Heart right ventricle (tissue), 16 donors: Measurements from ENCODE around the gene AJM1. TPM values are rescaled to one million over a fixed set of nuclear protein-coding genes. Genes with fewer than 3 reads are reported as not detected.
"Not testable (repeated sequence)": the region's sequence is repeated elsewhere in the genome, so short reads cannot be mapped to it uniquely, and the experiment has no call there.

Experiments used
- ATAC-seq, 8 donors: fragments of 200-7000 bp; cut with Tn5 transposase; one replicate each; pipeline ENCODE4 v1.9.1; 2020; ENCODE audit warnings: mild to moderate bottlenecking in 8 of 8, moderate library complexity in 8 of 8, moderate number of reproducible peaks in 1 of 8
- DNase-seq, 2 donors: peaks; one replicate each; pipeline ENCODE4 v3.0.0-alpha.2; 2020
- H3K27ac ChIP-seq, 10 donors: fragments of 200-600 bp; sonication (generic) in 2 of 10; one replicate each; pipeline versions ENCODE4 v1.5.0 to v1.8.0; 2020 to 2022; ENCODE audit warnings: mild to moderate bottlenecking in 3 of 10
- H3K27me3 ChIP-seq, 7 donors: fragments of 200-600 bp; one replicate each; pipeline ENCODE4 v1.8.0; 2021 to 2022; ENCODE audit warnings: mild to moderate bottlenecking in 2 of 7
- H3K36me3 ChIP-seq, 9 donors: fragments of 200-600 bp; sonication (generic) in 1 of 9; one replicate each; pipeline versions ENCODE4 v1.5.0 to v1.8.0; 2020 to 2022; ENCODE audit warnings: mild to moderate bottlenecking in 2 of 9
- H3K4me1 ChIP-seq, 9 donors: fragments of 200-600 bp; sonication (generic) in 1 of 9; one replicate each; pipeline versions ENCODE4 v1.5.0 to v1.8.0; 2020 to 2022; ENCODE audit warnings: mild to moderate bottlenecking in 4 of 9
- H3K4me3 ChIP-seq, 10 donors: fragments of 200-600 bp; sonication (generic) in 2 of 10; one replicate each; pipeline versions ENCODE4 v1.5.0 to v1.8.0; 2020 to 2022; ENCODE audit warnings: mild to moderate bottlenecking in 7 of 10, moderate library complexity in 2 of 10
- H3K9me3 ChIP-seq, 11 donors: fragments of 200-600 bp in 10 of 11; sonication (generic) in 2 of 11; one replicate each; pipeline versions ENCODE4 v1.5.0 to v1.8.0; 2013 to 2022; ENCODE audit warnings: mild to moderate bottlenecking in 2 of 11, control low read depth in 1 of 11, moderate library complexity in 1 of 11
- CTCF ChIP-seq, 9 donors: fragments of 200-600 bp; sonication (generic) in 2 of 9; IDR thresholded peaks; one replicate each; pipeline versions ENCODE4 v1.5.0 to v1.8.0; 2021 to 2022; ENCODE audit warnings: antibody characterized with exemption in 9 of 9, mild to moderate bottlenecking in 5 of 9, moderate library complexity in 1 of 9
- WGBS, 2 donors: extraction: QIAGEN DNeasy Blood & Tissue Kit; methylation state at CpG; one replicate each; pipeline ENCODE4 v1.1.7; 2013; ENCODE audit warnings: inconsistent platforms in 1 of 2; 5-methylcytosine and 5-hydroxymethylcytosine counted together
- intact Hi-C, 10 donors: fragments of 100-400 bp; cut with DNase I; formaldehyde crosslinking; loops; one replicate each; pipeline versions ENCODE4 v1.11.1 to v1.14.2; 2022
- polyA plus RNA-seq, 2 donors: library from polyadenylated mRNA; stranded (reverse); fragments of 200-250 nt; gene quantifications; one replicate each; pipeline ENCODE4 v1.2.3, GENCODE V29; 2013
- total RNA-seq, 10 donors: library from RNA; stranded (reverse); fragmentation: NEBNext Ultra II Directional in 3 of 10; extraction: Animal tissue kit (Norgen Biotek cat#: 25700) in 3 of 10; gene quantifications; one replicate each; pipeline versions ENCODE4 v1.2.1 to v1.2.4, GENCODE V29; 2021 to 2023
- donor health status: Arrhythmogenic right ventricular cardiomyopathy.
- donor health status: ischemic (EF 13 %, LVEDD 7.1; RV severe dilation, severe dysfunction).
- donor health status: healthy with polysubstance abuse.
- donor health status: DM: no; HTN: yes; CAD: no.
- donor health status: DM: no; HTN: no; CAD: no.
- donor health status: ischemic (EF 25% LVEDD 6.9; RV normal size, moderate dysfunction).
- donor health status: ischemic (EF 25% LVEDD 5.7; RV mildly dilated, moderate dysfunction).
- donor health status: healthy.
- donor health status: DM: yes; HTN: yes; CAD: no.
- donor health status: Ischemic cardiomyopathy.
- donor health status: ischemic (EF 35%, LVEDD 5.7; RV mildly dilated, moderate dysfunction).
- donor health status: nonischemic (EF 11% LVEDD 7.7; RV severe dilation, severe dysfunction).
- donor health status: DM: yes; HTN: yes; CAD: no.
- donor health status: PGD.
- donor health status: ischemic (EF 29% LVEDD 5.4; RV normal size, mild dysfunction).
- donor health status: nonischemic (EF 23%, LVEDD 6.1; RV moderate dilation, normal function).

AJM1 gene
- total and polyA plus RNA-seq, 12 donors = 3.4 to 8.3 (median 5.9) TPM

GRCh38 chr9:136867917-136868316 is 25.6 kb downstream of the AJM1 start:
- peaks cover 0 to 20% (median 10%) of the 10 kb centered on the region in 9 donors for H3K36me3 ChIP-seq
- no peak for ATAC-seq

GRCh38 chr9:136868644-136869043 is 26.4 kb downstream of the AJM1 start:
- ATAC-seq (no peak), DNase-seq (no peak)
- Histone ChIP-seq H3K4me1 (peaks cover 8 to 27% (median 25%) of the 10 kb centered on the region in 9 donors), H3K27me3 (no peaks in the 10 kb centered on the region), H3K36me3 (peaks cover 0 to 12% (median 3%) of the 10 kb centered on the region in 9 donors), H3K27ac (no peak overlapping the region), H3K4me3 (no peak overlapping the region), H3K9me3 (peaks cover 0 to 18% (median 0%) of the 10 kb centered on the region in 11 donors)
- intact Hi-C loops = loop anchor here in 1 of 10 donors (10.0 kb wide), 1 partner anchor 56 kb away; no protein-coding TSS in a partner anchor
- TF ChIP-seq CTCF (IDR thresholded peaks at IDR 0.05) = no peak
- WGBS, 2 donors = 93 to 94% methylated on average over 11 of the region's 11 CpGs

More at GRCh38 chr9:136867917-136868316, 25.6 kb downstream of the AJM1 start:
- WGBS, 2 donors = 98 to 99% methylated on average over 18 of the region's 18 CpGs
- intact Hi-C loops = loop anchor here in 2 of 10 donors (2.0 to 10.0 kb wide), 2 partner anchors 17 to 57 kb away; no protein-coding TSS in a partner anchor
- no peak overlapping the region for H3K4me3 ChIP-seq
- no peaks in the 10 kb centered on the region for H3K27me3 ChIP-seq
- no peak for TF ChIP-seq CTCF (IDR thresholded peaks at IDR 0.05)
- DNase-seq = no peak
- H3K4me1 ChIP-seq = peaks cover 8 to 31% (median 25%) of the 10 kb centered on the region in 9 donors
- no peak overlapping the region for H3K27ac ChIP-seq
- H3K9me3 ChIP-seq = peaks cover 0 to 14% (median 0%) of the 10 kb centered on the region in 11 donors

- H3K27ac ChIP-seq, DNase-seq, H3K27me3 ChIP-seq, ATAC-seq, H3K36me3 ChIP-seq, H3K4me3 ChIP-seq: not testable (repeated sequence)
- peaks cover 6 to 18% (median 15%) of the 10 kb centered on the region in 9 donors for H3K4me1 ChIP-seq
- intact Hi-C loops = loop anchor here in 1 of 10 donors (10.0 kb wide), 1 partner anchor 55 kb away; no protein-coding TSS in a partner anchor
- 93 to 94% methylated on average over 2 of the region's 2 CpGs for WGBS, 2 donors
- H3K9me3 ChIP-seq = peaks cover 0 to 18% (median 0%) of the 10 kb centered on the region in 11 donors
These were observed 27.3 kb downstream of the AJM1 start for GRCh38 chr9:136869611-136870010.

GRCh38 chr9:136875155-136875554 is 32.9 kb downstream of the AJM1 start:
- no peak for TF ChIP-seq CTCF (IDR thresholded peaks at IDR 0.05)
- intact Hi-C loops = no loop called here
- ATAC-seq (no peak), DNase-seq (no peak)
- Histone ChIP-seq H3K27ac (no peak overlapping the region), H3K27me3 (no peaks in the 10 kb centered on the region), H3K4me1 (no peaks in the 10 kb centered on the region), H3K36me3 (no peaks in the 10 kb centered on the region), H3K9me3 (peaks cover 0 to 18% (median 0%) of the 10 kb centered on the region in 11 donors), H3K4me3 (no peak overlapping the region)
- WGBS, 2 donors = 93% methylated on average over 6 of the region's 6 CpGs

GRCh38 chr9:136876476-136876875 is 34.2 kb downstream of the AJM1 start:
- H3K4me3 ChIP-seq = no peak overlapping the region
- ATAC-seq (no peak), DNase-seq (no peak)
- intact Hi-C loops = no loop called here
- H3K4me1 ChIP-seq = peaks cover 0 to 5% (median 2%) of the 10 kb centered on the region in 9 donors
- no peaks in the 10 kb centered on the region for H3K36me3 ChIP-seq
- 87 to 91% methylated on average over 5 of the region's 5 CpGs for WGBS, 2 donors
- peaks cover 0 to 18% (median 0%) of the 10 kb centered on the region in 11 donors for H3K9me3 ChIP-seq
- H3K27me3 ChIP-seq = no peaks in the 10 kb centered on the region
- no peak for TF ChIP-seq CTCF (IDR thresholded peaks at IDR 0.05)
- H3K27ac ChIP-seq = no peak overlapping the region
